ENCODE results near the gene INSRR.

DNA sequence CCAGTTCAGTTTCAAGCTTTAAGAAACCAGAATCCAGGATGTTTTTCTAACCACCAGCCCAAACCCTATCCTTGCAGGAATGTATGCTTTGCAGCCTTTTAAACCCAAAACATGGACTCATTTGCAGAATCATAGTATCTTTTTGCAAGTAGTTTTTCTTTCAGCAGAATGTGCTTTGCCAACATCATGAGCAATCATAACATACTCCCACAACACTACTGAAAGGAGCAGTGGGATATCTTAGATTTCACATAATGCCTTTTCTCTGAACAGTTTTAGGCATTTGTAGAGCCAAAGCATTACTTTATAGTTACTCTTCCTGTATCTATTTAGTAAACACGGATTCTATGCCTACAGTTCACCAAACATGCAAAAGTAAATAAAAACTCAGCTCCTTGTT lies 32.3 kb downstream of the INSRR start:
- TF ChIP-seq, protein P1, sequence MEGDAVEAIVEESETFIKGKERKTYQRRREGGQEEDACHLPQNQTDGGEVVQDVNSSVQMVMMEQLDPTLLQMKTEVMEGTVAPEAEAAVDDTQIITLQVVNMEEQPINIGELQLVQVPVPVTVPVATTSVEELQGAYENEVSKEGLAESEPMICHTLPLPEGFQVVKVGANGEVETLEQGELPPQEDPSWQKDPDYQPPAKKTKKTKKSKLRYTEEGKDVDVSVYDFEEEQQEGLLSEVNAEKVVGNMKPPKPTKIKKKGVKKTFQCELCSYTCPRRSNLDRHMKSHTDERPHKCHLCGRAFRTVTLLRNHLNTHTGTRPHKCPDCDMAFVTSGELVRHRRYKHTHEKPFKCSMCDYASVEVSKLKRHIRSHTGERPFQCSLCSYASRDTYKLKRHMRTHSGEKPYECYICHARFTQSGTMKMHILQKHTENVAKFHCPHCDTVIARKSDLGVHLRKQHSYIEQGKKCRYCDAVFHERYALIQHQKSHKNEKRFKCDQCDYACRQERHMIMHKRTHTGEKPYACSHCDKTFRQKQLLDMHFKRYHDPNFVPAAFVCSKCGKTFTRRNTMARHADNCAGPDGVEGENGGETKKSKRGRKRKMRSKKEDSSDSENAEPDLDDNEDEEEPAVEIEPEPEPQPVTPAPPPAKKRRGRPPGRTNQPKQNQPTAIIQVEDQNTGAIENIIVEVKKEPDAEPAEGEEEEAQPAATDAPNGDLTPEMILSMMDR (IDR thresholded peaks at IDR 0.05; ENCODE audit: low read depth, low read length): no peak
- TF ChIP-seq, protein P2, sequence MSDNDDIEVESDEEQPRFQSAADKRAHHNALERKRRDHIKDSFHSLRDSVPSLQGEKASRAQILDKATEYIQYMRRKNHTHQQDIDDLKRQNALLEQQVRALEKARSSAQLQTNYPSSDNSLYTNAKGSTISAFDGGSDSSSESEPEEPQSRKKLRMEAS (IDR thresholded peaks at IDR 0.05; ENCODE audit: low read depth, low read length): no peak
- no peak for TF ChIP-seq POLR2A (IDR thresholded peaks at IDR 0.05; ENCODE audit: extremely low read depth, insufficient read length)
